ENCODE results near the gene EIF2B5.

EIF2B5 gene

DNA sequence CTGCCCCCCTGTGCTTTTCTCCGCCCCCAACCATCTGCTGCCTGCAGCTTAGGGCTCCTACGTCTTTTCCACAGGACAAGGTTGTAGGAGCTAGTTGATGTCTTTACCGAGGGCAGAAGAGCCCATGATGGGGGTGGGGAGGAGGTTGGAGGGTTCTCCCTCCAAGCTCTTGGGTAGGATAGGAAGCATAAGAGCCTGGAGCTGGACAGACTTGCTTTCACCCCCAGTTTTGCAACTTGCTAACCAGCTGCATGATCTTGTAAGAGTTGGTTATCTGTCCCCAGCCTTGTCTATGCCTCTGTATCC lies 51.7 kb downstream of the EIF2B5 start:
- TF ChIP-seq TCF12 (IDR thresholded peaks at IDR 0.05; ENCODE audit: low read depth) (no peak), EGR1 (IDR thresholded peaks at IDR 0.05) (no peak), YY1 (IDR thresholded peaks at IDR 0.05; ENCODE audit: low read depth) (no peak), RAD21 (IDR thresholded peaks at IDR 0.05; ENCODE audit: low read depth) (no peak)

- TF ChIP-seq, protein P1, sequence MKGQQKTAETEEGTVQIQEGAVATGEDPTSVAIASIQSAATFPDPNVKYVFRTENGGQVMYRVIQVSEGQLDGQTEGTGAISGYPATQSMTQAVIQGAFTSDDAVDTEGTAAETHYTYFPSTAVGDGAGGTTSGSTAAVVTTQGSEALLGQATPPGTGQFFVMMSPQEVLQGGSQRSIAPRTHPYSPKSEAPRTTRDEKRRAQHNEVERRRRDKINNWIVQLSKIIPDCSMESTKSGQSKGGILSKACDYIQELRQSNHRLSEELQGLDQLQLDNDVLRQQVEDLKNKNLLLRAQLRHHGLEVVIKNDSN (IDR thresholded peaks at IDR 0.05) = no peak
- no peak for TF ChIP-seq YY1 (IDR thresholded peaks at IDR 0.05; ENCODE audit: low read depth)
- TF ChIP-seq TAF1 (IDR thresholded peaks at IDR 0.05; ENCODE audit: low read depth) = no peak
- no peak for TF ChIP-seq FOXM1 (IDR thresholded peaks at IDR 0.05; ENCODE audit: borderline replicate concordance, low read depth)
- TF ChIP-seq CREB1 (IDR thresholded peaks at IDR 0.05; ENCODE audit: low read depth) = no peak
- TF ChIP-seq, protein P2, sequence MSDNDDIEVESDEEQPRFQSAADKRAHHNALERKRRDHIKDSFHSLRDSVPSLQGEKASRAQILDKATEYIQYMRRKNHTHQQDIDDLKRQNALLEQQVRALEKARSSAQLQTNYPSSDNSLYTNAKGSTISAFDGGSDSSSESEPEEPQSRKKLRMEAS (IDR thresholded peaks at IDR 0.05) = no peak
- no peak for TF ChIP-seq ZBTB7A (IDR thresholded peaks at IDR 0.05; ENCODE audit: low read depth)
- TF ChIP-seq CEBPB (IDR thresholded peaks at IDR 0.05) = no peak
- TF ChIP-seq EP300 (IDR thresholded peaks at IDR 0.05; ENCODE audit: borderline replicate concordance) = no peak
- no peak for TF ChIP-seq TEAD4 (IDR thresholded peaks at IDR 0.05)
- no peak for TF ChIP-seq EGR1 (IDR thresholded peaks at IDR 0.05)
- no peak for TF ChIP-seq RAD21 (IDR thresholded peaks at IDR 0.05; ENCODE audit: low read depth)
- no peak for TF ChIP-seq NFIC (IDR thresholded peaks at IDR 0.05)
These were observed 52.9 kb downstream of the EIF2B5 start for GRCh38 chr3:184188080-184188479.

DNA sequence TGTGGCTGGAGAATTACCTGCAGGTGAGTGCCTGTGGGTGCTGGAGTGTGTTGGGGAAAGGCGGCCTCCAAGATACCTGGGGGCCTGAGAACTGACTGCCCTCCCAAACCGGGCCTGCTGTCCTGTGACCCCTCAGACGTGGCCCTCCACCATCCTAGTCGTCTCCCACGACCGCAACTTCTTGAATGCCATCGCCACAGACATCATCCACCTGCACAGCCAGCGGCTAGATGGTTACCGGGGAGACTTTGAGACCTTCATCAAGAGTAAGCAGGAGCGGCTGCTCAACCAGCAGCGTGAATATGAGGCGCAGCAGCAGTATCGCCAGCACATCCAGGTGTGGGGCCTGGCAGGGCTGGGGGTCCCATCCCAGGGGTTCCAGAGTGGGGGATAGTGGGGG lies 54.3 kb downstream of the EIF2B5 start:
- TF ChIP-seq TAF1 (IDR thresholded peaks at IDR 0.05; ENCODE audit: low read depth) (no peak), YY1 (IDR thresholded peaks at IDR 0.05; ENCODE audit: low read depth) (no peak), CEBPB (IDR thresholded peaks at IDR 0.05) (no peak), EGR1 (IDR thresholded peaks at IDR 0.05) (no peak), TCF12 (IDR thresholded peaks at IDR 0.05; ENCODE audit: low read depth) (no peak)
- TF ChIP-seq, protein P2 (IDR thresholded peaks at IDR 0.05) = no peak
- TF ChIP-seq, protein P1 (IDR thresholded peaks at IDR 0.05) = no peak

GRCh38 chr3:184192889-184193288 lies 57.7 kb downstream of the EIF2B5 start:
- TF ChIP-seq CREB1 (IDR thresholded peaks at IDR 0.05; ENCODE audit: low read depth) (no peak), EGR1 (IDR thresholded peaks at IDR 0.05) (no peak), CEBPB (IDR thresholded peaks at IDR 0.05) (no peak), TEAD4 (IDR thresholded peaks at IDR 0.05) (no peak), TAF1 (IDR thresholded peaks at IDR 0.05; ENCODE audit: low read depth) (no peak), REST (IDR thresholded peaks at IDR 0.05; ENCODE audit: low read depth) (no peak), TCF12 (IDR thresholded peaks at IDR 0.05; ENCODE audit: low read depth) (no peak), ZBTB7A (IDR thresholded peaks at IDR 0.05; ENCODE audit: low read depth) (no peak)
- TF ChIP-seq, protein P1 (IDR thresholded peaks at IDR 0.05) = no peak

DNA sequence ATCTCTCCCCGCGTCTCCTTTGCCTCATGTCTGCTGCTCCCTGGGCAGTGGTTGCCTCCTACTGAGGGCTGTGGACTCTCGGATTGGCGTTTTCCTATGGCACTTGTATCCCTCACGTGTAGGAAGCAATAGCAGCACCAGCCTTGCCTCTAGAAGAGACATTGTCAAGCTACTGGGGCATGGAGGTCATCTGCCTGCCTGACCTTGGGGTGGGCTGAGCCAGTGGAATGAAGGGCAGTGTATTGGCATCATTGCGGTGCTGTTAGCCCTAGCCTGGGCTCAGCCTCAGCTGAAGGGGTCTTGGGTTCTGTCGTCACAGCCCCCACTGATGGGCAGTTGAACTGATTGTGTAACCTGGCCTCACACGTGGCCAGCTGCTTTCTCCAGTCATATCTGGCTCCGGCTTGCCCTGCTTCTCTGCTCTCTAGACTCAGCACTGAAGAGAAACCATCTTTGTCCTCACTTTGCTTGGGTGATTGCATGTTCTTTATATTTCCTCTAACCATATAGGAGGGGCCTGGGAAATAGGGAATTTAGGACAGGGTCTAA lies 58.9 kb downstream of the EIF2B5 start:
- TF ChIP-seq CEBPB (IDR thresholded peaks at IDR 0.05) = no peak
- no peak for TF ChIP-seq RAD21 (IDR thresholded peaks at IDR 0.05; ENCODE audit: low read depth)
- TF ChIP-seq ZBTB7A (IDR thresholded peaks at IDR 0.05; ENCODE audit: low read depth) = no peak
- TF ChIP-seq EGR1 (IDR thresholded peaks at IDR 0.05) = no peak
- TF ChIP-seq, protein P2 (IDR thresholded peaks at IDR 0.05) = no peak
- no peak for TF ChIP-seq FOXM1 (IDR thresholded peaks at IDR 0.05; ENCODE audit: borderline replicate concordance, low read depth)
- no peak for TF ChIP-seq REST (IDR thresholded peaks at IDR 0.05; ENCODE audit: low read depth)
- TF ChIP-seq EP300 (IDR thresholded peaks at IDR 0.05; ENCODE audit: borderline replicate concordance) = no peak
- no peak for TF ChIP-seq NFIC (IDR thresholded peaks at IDR 0.05)
- TF ChIP-seq TCF12 (IDR thresholded peaks at IDR 0.05; ENCODE audit: low read depth) = no peak
- no peak for TF ChIP-seq CREB1 (IDR thresholded peaks at IDR 0.05; ENCODE audit: low read depth)
- TF ChIP-seq YY1 (IDR thresholded peaks at IDR 0.05; ENCODE audit: low read depth) = no peak

Data from Ishikawa (cell line).